ENCODE data around the gene BRCA1.
"Not testable (repeated sequence)": the region's sequence is repeated elsewhere in the genome, so short reads cannot be mapped to it uniquely, and the experiment has no call there.

The BRCA1 gene

DNA sequence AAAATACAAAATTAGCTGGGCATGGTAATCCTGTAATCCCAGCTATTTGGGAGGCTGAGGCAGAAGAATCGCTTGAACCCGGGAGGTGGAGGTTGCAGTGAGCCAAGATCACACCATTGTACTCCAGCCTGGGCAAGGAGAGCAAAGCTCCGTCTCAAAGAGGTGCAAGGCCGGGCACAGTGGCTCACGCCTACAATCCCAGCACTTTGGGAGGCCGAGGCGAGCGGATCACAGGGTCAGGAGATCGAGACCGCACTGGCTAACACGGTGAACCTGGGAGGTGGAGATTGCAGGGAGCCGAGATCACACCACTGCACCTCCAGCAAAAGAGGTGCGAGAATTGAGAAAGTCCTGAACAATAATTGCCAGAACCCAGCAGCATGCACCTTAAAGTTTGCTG lies 124.3 kb downstream of the BRCA1 start:
- not testable (repeated sequence) for DNase-seq

- DNase-seq: no peak
Measured at GRCh38 chr17:42999003-42999525, 126.1 kb downstream of the BRCA1 start.

DNA sequence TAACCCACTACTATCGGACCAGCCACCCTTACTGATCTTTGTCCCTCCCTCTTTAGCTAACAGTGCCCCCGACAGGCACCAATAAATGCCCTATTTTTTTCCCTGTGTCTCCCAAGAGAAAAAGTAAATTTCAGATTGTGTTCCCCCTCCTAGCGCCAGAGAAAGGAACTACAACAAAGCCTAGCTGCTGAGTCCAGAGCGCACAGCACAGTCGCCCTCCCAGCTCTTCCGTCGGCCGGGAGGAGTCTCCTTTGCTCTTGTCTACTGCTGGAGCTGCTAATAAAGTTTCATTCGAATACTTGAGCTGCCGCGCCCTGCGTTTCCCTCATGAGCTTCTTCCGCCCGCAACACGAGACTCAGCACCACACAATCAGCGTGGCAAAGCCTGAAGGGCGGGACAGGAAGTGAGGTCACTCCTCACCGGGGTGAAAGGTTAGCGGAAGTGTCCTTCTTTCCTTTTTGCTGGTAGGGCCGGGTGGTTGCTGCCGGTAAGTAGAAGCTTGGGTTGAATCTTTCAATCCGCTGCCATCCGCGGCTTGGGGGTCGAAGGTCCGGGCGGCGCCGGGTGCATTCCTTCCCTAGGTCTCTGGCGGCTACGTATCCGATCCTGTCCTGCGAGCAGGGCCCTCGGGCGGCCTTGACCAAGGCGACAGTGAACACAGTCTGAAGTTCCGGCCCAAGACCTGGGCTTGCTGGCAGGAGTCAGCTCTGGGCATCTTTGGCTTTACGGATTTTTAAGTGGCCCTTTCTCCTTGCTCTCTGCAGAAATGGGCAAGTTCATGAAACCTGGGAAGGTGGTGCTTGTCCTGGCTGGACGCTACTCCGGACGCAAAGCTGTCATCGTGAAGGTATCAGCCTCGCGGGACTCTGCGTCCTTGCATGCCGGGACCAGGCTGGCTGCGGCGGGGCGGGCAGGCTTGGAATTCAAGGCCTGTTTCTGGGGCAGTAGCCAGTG lies 126.9 kb downstream of the BRCA1 start, which contains the start of gene RPL27:
TSS of gene RPL27 (plus strand) at position 436 of the 955 bp plus-strand sequence. CDS start at position 768, 332 bp downstream.
- peak; percentile 99 for DNase-seq

DNA sequence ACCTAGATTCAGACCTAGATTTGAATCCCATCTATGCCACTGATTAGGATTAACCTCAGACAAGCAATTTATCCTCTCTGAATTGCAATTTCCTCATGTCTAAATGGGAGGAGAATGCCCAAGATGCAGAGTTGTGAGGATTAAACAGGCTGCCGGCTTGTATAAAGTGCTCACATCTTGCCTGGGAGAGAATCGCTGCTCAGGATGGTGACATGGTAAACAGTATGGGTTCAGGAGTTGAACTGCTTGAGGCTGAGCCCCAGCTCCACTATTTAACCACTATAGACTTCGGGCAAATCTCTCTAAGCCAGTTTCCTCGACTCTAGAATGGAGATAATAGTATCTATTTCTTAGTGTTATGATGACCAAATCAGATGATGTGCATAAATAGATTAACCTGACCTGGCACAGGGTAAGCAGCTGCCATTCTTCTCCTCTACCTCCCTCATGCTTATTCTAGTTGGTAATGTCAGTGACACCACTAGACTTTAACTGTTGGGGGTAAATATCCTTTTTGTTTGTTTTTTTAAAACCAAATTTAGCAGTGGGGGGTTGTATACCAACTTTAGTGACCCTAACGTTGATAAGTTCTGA lies 127.7 kb downstream of the BRCA1 start:
- no peak for DNase-seq

Data from NCI-H146 (cell line).